ENCODE results near the gene IDNK. TPM values are rescaled to one million over a fixed set of nuclear protein-coding genes. Genes with fewer than 3 reads are reported as not detected.

IDNK gene
- polyA plus RNA-seq, 1 of the 3 experiments (the other 2 are of a cell fraction) = 4.2 TPM

- TF ChIP-seq USF2 (IDR thresholded peaks at IDR 0.05; ENCODE audit: borderline replicate concordance, low read depth, low read length) (no peak), RCOR1 (IDR thresholded peaks at IDR 0.05; ENCODE audit: low read length) (no peak), MXI1 (IDR thresholded peaks at IDR 0.05; ENCODE audit: low read depth, low read length) (no peak)
Measured at GRCh38 chr9:83671451-83671850, 48.5 kb downstream of the IDNK start (continued).

GRCh38 chr9:83675466-83675865 is 52.5 kb downstream of the IDNK start:
- no peaks in the 10 kb centered on the region; a peak in 1 of 4 replicates for H3K4me1 ChIP-seq (ENCODE audit: control insufficient read depth in 1 of 2, insufficient read depth in 2 of 2, low read depth in 1 of 2, low read length in 1 of 2)
- no peaks in the 10 kb centered on the region for H3F3A ChIP-seq (replicated peaks; ENCODE audit: insufficient read depth)
- peaks cover 50 to 81% of the 10 kb centered on the region in 2 experiments for H3K36me3 ChIP-seq (replicated peaks in 1 of 2; ENCODE audit: control insufficient read depth in 1 of 2, insufficient read depth in 2 of 2, low read length in 1 of 2)
- H3K79me2 ChIP-seq (ENCODE audit: insufficient read depth) = peaks cover 91% of the 10 kb centered on the region
- H3K9me3 ChIP-seq = no peaks in the 10 kb centered on the region
- DNase-seq = no peak
- ChIA-PET CTCF (no interaction called here), POLR2A (no interaction called here)
- H3K27me3 ChIP-seq (ENCODE audit: insufficient read depth) = no peaks in the 10 kb centered on the region
- H3K4me2 ChIP-seq = no peak overlapping the region
- no peak overlapping the region for H3K4me3 ChIP-seq (ENCODE audit: low read depth in 2 of 2, low read length in 1 of 2)
- no peak overlapping the region for H3K9ac ChIP-seq
- peaks cover 30% of the 10 kb centered on the region for H4K20me1 ChIP-seq (ENCODE audit: insufficient read depth)
- no peaks in the 10 kb centered on the region for H3K9me2 ChIP-seq
- 90% methylated on average over 1 of the region's 1 CpG for WGBS (ENCODE audit: low lambda C conversion rate)
- H3K27ac ChIP-seq (ENCODE audit: low read depth in 2 of 2, low read length in 1 of 2) = no peak overlapping the region
- TF ChIP-seq GABPA (IDR thresholded peaks at IDR 0.05; ENCODE audit: low read depth) (no peak), TAF1 (IDR thresholded peaks at IDR 0.05; ENCODE audit: borderline replicate concordance, low read depth, low read length) (no peak), FOSL2 (IDR thresholded peaks at IDR 0.05; ENCODE audit: borderline replicate concordance, low read depth) (no peak), RXRA (IDR thresholded peaks at IDR 0.05; ENCODE audit: borderline replicate concordance, low read depth) (no peak), PBX3 (IDR thresholded peaks at IDR 0.05) (no peak), RFX5 (IDR thresholded peaks at IDR 0.05; ENCODE audit: low read length) (no peak), MEF2A (IDR thresholded peaks at IDR 0.05; ENCODE audit: borderline replicate concordance, low read depth) (no peak), EZH2phosphoT487 (IDR thresholded peaks at IDR 0.05; ENCODE audit: borderline replicate concordance, low read depth) (no peak), MAX (IDR thresholded peaks at IDR 0.05; ENCODE audit: low read depth) (no peak), RCOR1 (IDR thresholded peaks at IDR 0.05; ENCODE audit: low read length) (no peak), FOXM1 (IDR thresholded peaks at IDR 0.05; ENCODE audit: low read depth) (no peak), NFIC (IDR thresholded peaks at IDR 0.05; ENCODE audit: borderline replicate concordance) (no peak), MXI1 (IDR thresholded peaks at IDR 0.05; ENCODE audit: low read depth, low read length) (no peak)
- TF ChIP-seq, protein P1, sequence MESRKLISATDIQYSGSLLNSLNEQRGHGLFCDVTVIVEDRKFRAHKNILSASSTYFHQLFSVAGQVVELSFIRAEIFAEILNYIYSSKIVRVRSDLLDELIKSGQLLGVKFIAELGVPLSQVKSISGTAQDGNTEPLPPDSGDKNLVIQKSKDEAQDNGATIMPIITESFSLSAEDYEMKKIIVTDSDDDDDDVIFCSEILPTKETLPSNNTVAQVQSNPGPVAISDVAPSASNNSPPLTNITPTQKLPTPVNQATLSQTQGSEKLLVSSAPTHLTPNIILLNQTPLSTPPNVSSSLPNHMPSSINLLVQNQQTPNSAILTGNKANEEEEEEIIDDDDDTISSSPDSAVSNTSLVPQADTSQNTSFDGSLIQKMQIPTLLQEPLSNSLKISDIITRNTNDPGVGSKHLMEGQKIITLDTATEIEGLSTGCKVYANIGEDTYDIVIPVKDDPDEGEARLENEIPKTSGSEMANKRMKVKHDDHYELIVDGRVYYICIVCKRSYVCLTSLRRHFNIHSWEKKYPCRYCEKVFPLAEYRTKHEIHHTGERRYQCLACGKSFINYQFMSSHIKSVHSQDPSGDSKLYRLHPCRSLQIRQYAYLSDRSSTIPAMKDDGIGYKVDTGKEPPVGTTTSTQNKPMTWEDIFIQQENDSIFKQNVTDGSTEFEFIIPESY (IDR thresholded peaks at IDR 0.05; ENCODE audit: borderline replicate concordance, low read depth) = no peak
- TF ChIP-seq, protein P2, sequence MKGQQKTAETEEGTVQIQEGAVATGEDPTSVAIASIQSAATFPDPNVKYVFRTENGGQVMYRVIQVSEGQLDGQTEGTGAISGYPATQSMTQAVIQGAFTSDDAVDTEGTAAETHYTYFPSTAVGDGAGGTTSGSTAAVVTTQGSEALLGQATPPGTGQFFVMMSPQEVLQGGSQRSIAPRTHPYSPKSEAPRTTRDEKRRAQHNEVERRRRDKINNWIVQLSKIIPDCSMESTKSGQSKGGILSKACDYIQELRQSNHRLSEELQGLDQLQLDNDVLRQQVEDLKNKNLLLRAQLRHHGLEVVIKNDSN (IDR thresholded peaks at IDR 0.05; ENCODE audit: borderline replicate concordance, low read depth) = no peak
- H2AFZ ChIP-seq (ENCODE audit: low read depth) = no peak overlapping the region

Data from SK-N-SH (cell line).